BLaER1 treated with 17β-estradiol and CSF1 and Interleukin-3, amounts not matched to agents 10 nM and 100 nM (cell line): ENCODE measurements around the gene S100A7A.
A peak's percentile ranks its signal among the peaks of the same experiment; 100 is the strongest.
"Not testable (repeated sequence)": the region's sequence is repeated elsewhere in the genome, so short reads cannot be mapped to it uniquely, and the experiment has no call there.

Source experiments
- H3K27ac ChIP-seq, 11 experiments: shearing (Covaris generic); formaldehyde crosslinking; 2 replicates each; pipeline ENCODE4 v1.8.1; 2022
- H3K27me3 ChIP-seq, 11 experiments: shearing (Covaris generic); formaldehyde crosslinking; 2 replicates each; pipeline ENCODE4 v1.8.1; 2022
- H3K36me3 ChIP-seq, 11 experiments: shearing (Covaris generic); formaldehyde crosslinking; 2 replicates each; pipeline ENCODE4 v1.8.1; 2022
- H3K4me1 ChIP-seq, 10 experiments: shearing (Covaris generic); formaldehyde crosslinking; 2 replicates each; pipeline ENCODE4 v1.8.1; 2022
- H3K4me2 ChIP-seq, 11 experiments: shearing (Covaris generic); formaldehyde crosslinking; 2 replicates each; pipeline ENCODE4 v1.8.1; 2022
- H3K4me3 ChIP-seq, 10 experiments: shearing (Covaris generic); formaldehyde crosslinking; 2 replicates each; pipeline ENCODE4 v1.8.1; 2022
- H3K9ac ChIP-seq, 11 experiments: shearing (Covaris generic); formaldehyde crosslinking; 2 replicates each; pipeline ENCODE4 v1.8.1; 2022
- H3K9me3 ChIP-seq, 11 experiments: shearing (Covaris generic); formaldehyde crosslinking; replicated peaks in 1 of 11; 2 replicates each; pipeline ENCODE4 v1.8.1; 2022
- H4K20me1 ChIP-seq, 11 experiments: shearing (Covaris generic); formaldehyde crosslinking; 2 replicates each; pipeline ENCODE4 v1.8.1; 2022
- Cebpa-rat ChIP-seq, 11 experiments: shearing (Covaris generic); IDR thresholded peaks; 2 replicates each; pipeline ENCODE4 v1.8.1; 2022

The S100A7A gene

DNA sequence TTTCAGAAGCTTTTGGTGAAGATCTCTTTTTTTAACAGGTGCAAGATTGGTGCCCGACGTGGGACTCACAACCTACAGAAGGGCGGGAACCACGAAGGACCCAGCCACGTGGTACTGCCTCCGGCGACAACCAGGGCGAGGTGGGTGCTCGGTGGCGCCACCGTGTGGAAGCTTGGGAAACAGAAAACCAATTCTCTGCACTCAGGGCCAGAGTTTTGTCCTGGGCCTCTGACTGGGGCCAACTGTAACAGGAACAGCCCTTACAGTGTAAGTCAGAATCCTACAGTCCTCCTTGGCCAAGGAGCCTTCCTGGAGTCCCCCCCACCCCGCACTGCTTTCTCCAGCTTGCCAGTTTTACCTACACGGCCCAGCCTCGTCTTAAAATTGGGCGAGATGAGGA lies 11.6 kb upstream of the S100A7A start:
- H4K20me1 ChIP-seq, result no peaks in the 10 kb centered on the region
- peaks cover 0 to 6% (median 0%) of the 10 kb centered on the region in 11 experiments; a peak in 1 of 22 replicates for H3K9me3 ChIP-seq
- no peaks in the 10 kb centered on the region for H3K27me3 ChIP-seq
- peaks cover 0 to 57% (median 3%) of the 10 kb centered on the region in 10 experiments; a peak in 9 of 20 replicates for H3K4me1 ChIP-seq
- no peak overlapping the region for H3K9ac ChIP-seq
- TF ChIP-seq Cebpa-rat (IDR thresholded peaks at IDR 0.05), result no peak
- no peaks in the 10 kb centered on the region for H3K36me3 ChIP-seq
- H3K27ac ChIP-seq, result no peak overlapping the region; a peak in 1 of 22 replicates
- H3K4me2 ChIP-seq, result peak overlapping the region in 2 of 11 experiments; percentile 34 to 48; a peak in 3 of 22 replicates
- H3K4me3 ChIP-seq, result no peak overlapping the region

DNA sequence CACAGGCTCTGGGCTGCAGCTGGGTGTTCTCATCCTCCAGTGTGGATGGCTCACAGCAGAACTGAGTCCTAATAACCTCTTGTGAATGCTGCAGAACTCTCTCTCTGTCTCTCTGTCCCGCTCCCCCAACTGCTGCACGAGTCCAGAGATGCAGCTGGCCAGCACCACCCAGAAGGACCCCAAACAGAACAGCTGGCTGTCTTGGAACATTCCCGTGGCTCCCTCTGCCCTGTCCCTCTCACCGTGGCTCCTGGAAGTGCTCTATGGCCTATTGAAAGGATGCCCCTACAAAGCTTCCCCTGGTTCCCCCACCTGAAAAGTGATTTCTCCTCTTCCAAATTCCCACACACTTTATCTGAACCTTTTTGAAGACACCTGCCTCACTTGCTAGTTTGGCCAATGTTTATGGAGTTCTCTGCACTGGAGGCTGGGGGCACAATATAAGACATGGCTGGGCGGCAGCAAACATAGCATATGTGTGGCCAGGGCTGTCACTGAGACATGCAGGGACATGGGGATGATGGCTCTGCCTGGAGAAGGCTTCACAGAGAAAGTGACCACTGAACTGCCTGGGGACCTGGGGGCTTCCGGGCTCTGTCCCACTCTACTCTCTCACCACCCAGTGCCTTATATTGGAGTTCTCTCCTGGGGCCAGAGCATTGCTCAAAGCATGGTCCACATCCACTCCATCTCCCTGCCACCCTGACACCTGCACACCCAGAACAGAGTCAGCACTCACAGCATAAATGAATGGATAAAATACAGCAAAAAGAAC lies 10.3 kb upstream of the S100A7A start:
- not testable (repeated sequence) for H3K9me3 ChIP-seq, H3K9ac ChIP-seq, H4K20me1 ChIP-seq, H3K27ac ChIP-seq, H3K27me3 ChIP-seq, H3K4me3 ChIP-seq, H3K36me3 ChIP-seq
- H3K4me2 ChIP-seq, result 0 out of 22 replicates have a peak overlapping the region, but pooled peaks of 1 of the 11 experiments have one; percentile 72
- H3K4me1 ChIP-seq, result peaks cover 0 to 50% (median 0%) of the 10 kb centered on the region in 10 experiments; a peak in 9 of 20 replicates

GRCh38 chr1:153407274-153407673 lies 9.0 kb upstream of the S100A7A start:
- peaks cover 0 to 44% (median 0%) of the 10 kb centered on the region in 10 experiments; a peak in 9 of 20 replicates for H3K4me1 ChIP-seq
- not testable (repeated sequence) for H3K36me3 ChIP-seq, H3K4me3 ChIP-seq, H3K9me3 ChIP-seq, H3K27me3 ChIP-seq, H4K20me1 ChIP-seq, H3K9ac ChIP-seq
- peak overlapping the region in 2 of 11 experiments; percentile 17 to 36; a peak in 2 of 22 replicates for H3K27ac ChIP-seq
- peak overlapping the region in 5 of 11 experiments; percentile 17 to 72 (median 44); a peak in 8 of 22 replicates for H3K4me2 ChIP-seq

DNA sequence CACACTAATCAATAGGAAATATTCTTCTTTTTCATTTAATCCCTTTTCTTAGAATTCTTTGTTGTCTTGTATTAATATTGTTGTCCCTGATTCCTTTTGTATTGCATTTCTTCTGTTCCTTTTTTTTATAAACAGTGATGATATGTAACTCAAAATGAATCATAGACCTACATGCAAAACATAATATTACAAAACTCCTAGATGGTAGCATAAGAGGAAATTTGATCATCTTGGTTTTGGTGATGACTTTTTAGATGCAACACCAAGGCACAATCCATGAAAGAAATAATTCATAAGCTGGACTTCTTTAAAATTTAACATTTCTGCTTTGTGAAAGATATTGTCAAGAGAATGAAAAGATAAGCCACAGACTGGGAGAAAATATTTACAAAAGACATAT lies 2.4 kb upstream of the S100A7A start:
- H3K27me3 ChIP-seq, H3K9ac ChIP-seq, H4K20me1 ChIP-seq, H3K4me3 ChIP-seq, H3K36me3 ChIP-seq: not testable (repeated sequence)
- H3K4me1 ChIP-seq, result peaks cover 0 to 44% (median 5%) of the 10 kb centered on the region in 10 experiments; a peak in 8 of 20 replicates
- H3K27ac ChIP-seq, result peak overlapping the region in 2 of 11 experiments; percentile 13 to 49; a peak in 2 of 22 replicates
- peaks cover 0 to 13% (median 0%) of the 10 kb centered on the region in 11 experiments; a peak in 4 of 22 replicates for H3K9me3 ChIP-seq
- peak overlapping the region in 2 of 11 experiments; percentile 27 to 36; a peak in 3 of 22 replicates for H3K4me2 ChIP-seq

DNA sequence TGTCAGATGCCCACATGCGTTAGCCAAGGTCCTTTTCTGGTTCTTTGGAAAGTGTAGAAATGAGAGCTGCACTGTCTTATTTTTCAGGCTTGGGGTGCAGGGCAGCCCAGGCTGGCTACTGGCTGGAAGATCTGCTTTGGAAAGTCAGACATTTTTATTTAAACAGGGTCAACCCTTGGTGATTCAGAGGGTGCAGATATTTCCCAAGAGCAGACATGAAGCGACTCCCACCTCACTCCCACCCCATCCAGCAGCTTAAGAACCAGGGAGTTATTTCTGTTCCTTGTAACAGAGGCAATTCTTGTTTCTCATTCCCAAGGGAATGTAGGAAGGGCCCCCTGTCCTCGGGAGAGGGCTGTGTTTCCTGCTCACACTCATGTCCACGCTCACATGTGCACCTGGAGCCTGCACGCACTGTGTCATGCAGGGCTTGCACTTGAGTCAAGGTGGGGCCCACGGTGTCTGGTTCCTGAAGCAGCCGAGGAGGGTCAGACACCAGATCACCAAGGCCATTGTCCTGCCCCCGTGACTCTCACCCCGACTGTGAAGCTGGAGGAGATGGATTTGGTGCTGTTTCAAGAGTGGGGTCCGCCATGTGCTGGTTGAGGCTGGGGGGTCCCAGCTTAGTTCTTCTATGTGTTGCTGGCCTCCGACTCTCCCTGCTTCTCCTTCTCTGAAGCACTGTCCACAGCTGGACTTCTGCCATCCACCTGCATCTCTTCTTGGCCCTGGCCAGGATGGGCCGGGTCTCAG lies 992 bp downstream of the S100A7A start:
- Histone ChIP-seq H3K36me3 (no peaks in the 10 kb centered on the region), H3K27me3 (no peaks in the 10 kb centered on the region), H3K9ac (no peak overlapping the region), H3K27ac (no peak overlapping the region), H3K4me1 (peaks cover 0 to 40% (median 5%) of the 10 kb centered on the region in 10 experiments; a peak in 8 of 20 replicates), H3K4me3 (no peak overlapping the region), H4K20me1 (no peaks in the 10 kb centered on the region), H3K4me2 (no peak overlapping the region; a peak in 1 of 22 replicates), H3K9me3 (peaks cover 0 to 7% (median 0%) of the 10 kb centered on the region in 11 experiments; a peak in 2 of 22 replicates)
- no peak for TF ChIP-seq Cebpa-rat (IDR thresholded peaks at IDR 0.05)

DNA sequence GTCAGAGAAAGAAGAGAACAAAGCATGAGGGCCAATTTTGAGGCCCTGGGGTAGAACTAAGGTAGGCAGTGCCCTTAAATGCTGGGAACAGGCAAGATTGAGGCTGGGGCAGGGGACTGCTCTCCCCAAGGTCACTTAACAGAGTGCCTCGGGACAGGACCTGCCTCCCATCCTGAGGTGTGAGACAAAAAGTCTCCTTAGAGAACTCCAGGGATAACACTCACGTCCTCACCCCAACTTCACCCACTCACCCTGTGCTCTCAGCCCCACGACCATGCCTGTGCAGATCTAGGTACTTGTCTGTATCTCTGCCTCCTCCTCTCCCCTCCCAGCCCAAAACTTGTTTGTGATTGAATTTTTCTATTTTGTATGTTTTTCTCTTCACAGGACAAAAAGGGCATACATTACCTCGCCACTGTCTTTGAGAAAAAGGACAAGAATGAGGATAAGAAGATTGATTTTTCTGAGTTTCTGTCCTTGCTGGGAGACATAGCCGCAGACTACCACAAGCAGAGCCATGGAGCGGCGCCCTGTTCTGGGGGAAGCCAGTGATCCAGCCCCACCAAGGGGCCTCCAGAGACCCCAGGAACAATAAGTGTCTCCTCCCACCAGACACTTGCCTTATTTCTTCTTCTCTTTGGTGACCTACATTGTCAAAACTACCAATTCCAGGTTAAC lies 2.6 kb downstream of the S100A7A start:
- peaks cover 0 to 32% (median 5%) of the 10 kb centered on the region in 10 experiments; a peak in 8 of 20 replicates for H3K4me1 ChIP-seq
- not testable (repeated sequence) for H3K36me3 ChIP-seq, H3K4me3 ChIP-seq, H3K27ac ChIP-seq, H3K9me3 ChIP-seq, H3K9ac ChIP-seq, H4K20me1 ChIP-seq, H3K4me2 ChIP-seq, H3K27me3 ChIP-seq

GRCh38 chr1:153419436-153419793 lies 3.1 kb downstream of the S100A7A start:
- H3K9ac ChIP-seq, H3K27ac ChIP-seq, H3K36me3 ChIP-seq, H3K4me3 ChIP-seq, H4K20me1 ChIP-seq, H3K9me3 ChIP-seq, H3K27me3 ChIP-seq, H3K4me2 ChIP-seq: not testable (repeated sequence)
- peaks cover 0 to 27% (median 5%) of the 10 kb centered on the region in 10 experiments; a peak in 8 of 20 replicates for H3K4me1 ChIP-seq

DNA sequence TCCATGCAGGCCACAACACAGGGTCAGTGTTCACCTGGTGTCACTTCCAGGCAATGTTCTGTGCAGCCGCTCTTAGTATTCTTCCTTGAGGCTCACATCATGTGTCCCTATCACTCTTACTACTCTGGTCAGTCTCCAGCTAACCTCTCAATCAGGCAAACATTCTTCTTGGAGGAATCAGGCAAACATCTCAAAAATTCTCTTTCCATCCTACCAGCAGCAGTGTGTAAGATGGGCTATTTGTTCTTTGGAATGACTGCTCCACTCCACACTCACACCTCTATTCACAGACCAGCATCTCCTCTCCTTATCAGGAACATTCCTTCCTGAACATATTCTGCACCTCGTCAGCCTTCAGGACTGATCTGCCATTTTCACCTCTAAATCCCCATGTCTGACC lies 4.0 kb downstream of the S100A7A start:
- Histone ChIP-seq H3K36me3 (no peaks in the 10 kb centered on the region), H3K9me3 (no peaks in the 10 kb centered on the region), H4K20me1 (no peaks in the 10 kb centered on the region), H3K4me1 (peaks cover 0 to 18% (median 5%) of the 10 kb centered on the region in 10 experiments; a peak in 8 of 20 replicates), H3K4me2 (no peak overlapping the region), H3K27ac (no peak overlapping the region), H3K9ac (no peak overlapping the region), H3K4me3 (no peak overlapping the region), H3K27me3 (peaks cover 0 to 5% (median 0%) of the 10 kb centered on the region in 11 experiments; a peak in 2 of 22 replicates)
- no peak for TF ChIP-seq Cebpa-rat (IDR thresholded peaks at IDR 0.05)

DNA sequence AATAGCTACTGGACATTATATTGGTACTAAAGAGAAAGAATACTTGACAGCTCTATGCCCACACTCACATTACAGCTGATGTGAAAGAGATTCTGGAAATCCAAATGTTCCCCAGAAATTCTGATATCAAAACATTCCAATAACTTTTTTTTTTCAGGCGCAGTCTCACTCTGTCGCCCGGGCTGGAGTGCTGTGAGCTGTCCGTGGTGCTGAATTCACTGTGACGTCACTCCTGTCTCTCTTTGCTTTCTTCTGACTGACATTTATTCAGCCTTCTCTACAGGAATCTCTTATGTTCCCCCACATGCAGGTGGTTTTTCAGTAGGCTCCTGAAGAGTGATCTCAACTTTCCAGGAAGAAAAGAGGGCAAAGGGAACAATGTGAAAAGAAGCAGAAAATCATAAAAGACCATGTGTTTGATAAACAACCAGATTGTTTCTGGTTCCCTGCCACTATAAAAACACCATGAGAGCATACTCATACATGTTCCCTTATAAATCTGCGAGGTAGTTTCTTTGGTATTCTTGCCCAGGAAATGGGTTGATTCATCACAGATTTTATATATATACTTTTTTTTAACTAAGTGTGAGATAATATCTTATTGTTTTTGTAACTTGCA lies 6.2 kb downstream of the S100A7A start:
- no peak overlapping the region for H3K9ac ChIP-seq
- no peaks in the 10 kb centered on the region for H3K36me3 ChIP-seq
- no peak overlapping the region for H3K4me3 ChIP-seq
- TF ChIP-seq Cebpa-rat (IDR thresholded peaks at IDR 0.05), result no peak
- H3K4me2 ChIP-seq, result no peak overlapping the region
- no peaks in the 10 kb centered on the region for H3K4me1 ChIP-seq
- H4K20me1 ChIP-seq, result no peaks in the 10 kb centered on the region
- H3K27me3 ChIP-seq, result peaks cover 0 to 5% (median 0%) of the 10 kb centered on the region in 11 experiments; a peak in 2 of 22 replicates
- H3K9me3 ChIP-seq, result no peaks in the 10 kb centered on the region
- H3K27ac ChIP-seq, result no peak overlapping the region
